Esophagus squamous epithelium (tissue), 4 donors: ENCODE measurements around the gene RNF217.

Experiments used
- POLR2A ChIP-seq, 4 donors: fragments of 450-650 bp; IDR thresholded peaks; one replicate each; pipeline ENCODE4 v1.6.1; 2017; ENCODE audit warnings: antibody characterized with exemption in 4 of 4, mild to moderate bottlenecking in 4 of 4, moderate library complexity in 3 of 4
- TF ChIP-seq, protein P1 (sequence below), 6 experiments: fragments of 450-650 bp in 4 of 6; fragments of 200-600 bp in 2 of 6; sonication (generic) in 2 of 6; IDR thresholded peaks; one replicate each; pipeline ENCODE4 v1.5.1; 2016 to 2019; ENCODE audit warnings: antibody characterized with exemption in 6 of 6, mild to moderate bottlenecking in 4 of 6, moderate library complexity in 4 of 6

DNA sequence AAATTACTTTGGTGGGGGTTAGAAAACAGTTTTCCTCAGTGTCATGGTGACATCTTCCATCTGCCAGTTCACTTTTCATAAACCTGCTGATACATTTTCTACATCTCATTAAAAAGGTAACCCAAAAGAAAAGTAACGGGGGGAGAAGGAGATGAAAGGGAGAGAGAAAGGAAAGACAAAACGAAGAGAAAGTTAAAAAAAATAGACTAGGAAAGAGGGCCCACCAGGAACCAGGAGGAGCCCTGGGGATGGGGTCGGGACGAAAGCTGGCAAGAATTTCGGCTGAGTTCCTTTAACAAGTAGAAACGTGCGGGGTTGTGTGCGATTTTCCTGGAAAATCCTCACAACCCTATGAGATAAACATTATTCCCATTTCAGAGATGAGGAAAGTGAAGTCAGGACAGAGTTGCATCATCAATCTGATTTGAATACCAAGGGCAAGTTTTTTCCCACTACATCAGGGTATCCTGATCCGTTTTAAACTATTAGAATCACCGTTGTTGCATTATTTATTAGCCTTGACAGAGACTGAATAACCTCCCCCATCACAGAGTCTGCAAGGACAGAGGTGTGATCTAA, 137.9 kb downstream of the RNF217 start:
- TF ChIP-seq POLR2A (IDR thresholded peaks at IDR 0.05) = no peak
- TF ChIP-seq, protein P1, sequence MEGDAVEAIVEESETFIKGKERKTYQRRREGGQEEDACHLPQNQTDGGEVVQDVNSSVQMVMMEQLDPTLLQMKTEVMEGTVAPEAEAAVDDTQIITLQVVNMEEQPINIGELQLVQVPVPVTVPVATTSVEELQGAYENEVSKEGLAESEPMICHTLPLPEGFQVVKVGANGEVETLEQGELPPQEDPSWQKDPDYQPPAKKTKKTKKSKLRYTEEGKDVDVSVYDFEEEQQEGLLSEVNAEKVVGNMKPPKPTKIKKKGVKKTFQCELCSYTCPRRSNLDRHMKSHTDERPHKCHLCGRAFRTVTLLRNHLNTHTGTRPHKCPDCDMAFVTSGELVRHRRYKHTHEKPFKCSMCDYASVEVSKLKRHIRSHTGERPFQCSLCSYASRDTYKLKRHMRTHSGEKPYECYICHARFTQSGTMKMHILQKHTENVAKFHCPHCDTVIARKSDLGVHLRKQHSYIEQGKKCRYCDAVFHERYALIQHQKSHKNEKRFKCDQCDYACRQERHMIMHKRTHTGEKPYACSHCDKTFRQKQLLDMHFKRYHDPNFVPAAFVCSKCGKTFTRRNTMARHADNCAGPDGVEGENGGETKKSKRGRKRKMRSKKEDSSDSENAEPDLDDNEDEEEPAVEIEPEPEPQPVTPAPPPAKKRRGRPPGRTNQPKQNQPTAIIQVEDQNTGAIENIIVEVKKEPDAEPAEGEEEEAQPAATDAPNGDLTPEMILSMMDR (IDR thresholded peaks at IDR 0.05) = no peak
